SK-N-SH (cell line): Measurements from ENCODE around the gene MCRIP2. TPM values are rescaled to one million over a fixed set of nuclear protein-coding genes. Genes with fewer than 3 reads are reported as not detected.

Experiments used
- CTCF ChIA-PET: fragments of 300-600, 350-600 bp; formaldehyde crosslinking; extraction: SDS; loops from one replicate; lab custom pipeline; 2021; lab: Yijun Ruan, JAX
- POLR2A ChIA-PET: fragments of 350-600 bp; sonication (Branson Sonifier 250); formaldehyde crosslinking; extraction: SDS; loops from one replicate; lab custom pipeline; 2020; ENCODE audit warnings: antibody characterized with exemption, inconsistent platforms; lab: Yijun Ruan, JAX
- DNase-seq: peaks from one replicate; pipeline ENCODE4 v3.0.0; 2012
- H2AFZ ChIP-seq: fragments of 200-600 bp; sonication (generic); 2 replicates; pipeline ENCODE4 v1.8.1; 2016; ENCODE audit warnings: antibody characterized with exemption, mild to moderate bottlenecking, low read depth
- H3F3A ChIP-seq: fragments of 200-600 bp; sonication (generic); replicated peaks from 2 replicates; pipeline ENCODE3; 2016; ENCODE audit warnings: antibody characterized with exemption, mild to moderate bottlenecking; ENCODE audit not compliant: insufficient read depth
- H3K27ac ChIP-seq, 2 experiments: fragments of 200-500 bp in 1 of 2; fragments of 200-600 bp in 1 of 2; sonication (Bioruptor generic) in 1 of 2; sonication (generic), shearing (Covaris generic) in 1 of 2; 2 replicates each; pipeline versions ENCODE4 v1.5.1 to v1.6.1; 2014 to 2016; ENCODE audit warnings: low read depth in 2 of 2, inconsistent platforms in 1 of 2, low read length in 1 of 2, mild to moderate bottlenecking in 1 of 2, mixed read lengths in 1 of 2
- H3K27me3 ChIP-seq: fragments of 200-600 bp; sonication (generic), shearing (Covaris generic); 2 replicates; pipeline ENCODE4 v1.6.1; 2016; ENCODE audit warnings: mixed run types; ENCODE audit not compliant: insufficient read depth
- H3K36me3 ChIP-seq, 2 experiments: fragments of 200-500 bp in 1 of 2; fragments of 200-600 bp in 1 of 2; sonication (Bioruptor generic) in 1 of 2; sonication (generic) in 1 of 2; replicated peaks in 1 of 2; 2 replicates each; pipeline versions ENCODE3 to v1.5.1; 2014 to 2016; ENCODE audit warnings: low read length in 1 of 2, mild to moderate bottlenecking in 1 of 2; ENCODE audit not compliant: insufficient read depth in 2 of 2, control insufficient read depth in 1 of 2
- H3K4me1 ChIP-seq, 2 experiments: fragments of 200-500 bp in 1 of 2; fragments of 200-600 bp in 1 of 2; sonication (Bioruptor generic) in 1 of 2; sonication (generic), shearing (Covaris generic) in 1 of 2; 2 replicates each; pipeline versions ENCODE4 v1.5.1 to v1.6.1; 2014 to 2016; ENCODE audit warnings: low read depth in 1 of 2, low read length in 1 of 2, mixed run types in 1 of 2; ENCODE audit not compliant: insufficient read depth in 2 of 2, control insufficient read depth in 1 of 2
- H3K4me2 ChIP-seq: fragments of 200-600 bp; sonication (generic), shearing (Covaris generic); 2 replicates; pipeline ENCODE4 v1.6.1; 2017; ENCODE audit warnings: mixed run types
- H3K4me3 ChIP-seq, 2 experiments: fragments of 200-500 bp in 1 of 2; fragments of 200-600 bp in 1 of 2; sonication (Bioruptor generic) in 1 of 2; sonication (generic), shearing (Covaris generic) in 1 of 2; 2 replicates each; pipeline versions ENCODE4 v1.5.1 to v1.8.1; 2014 to 2016; ENCODE audit warnings: low read depth in 2 of 2, inconsistent platforms in 1 of 2, low read length in 1 of 2, mild to moderate bottlenecking in 1 of 2, mixed read lengths in 1 of 2, moderate library complexity in 1 of 2
- H3K79me2 ChIP-seq: fragments of 200-600 bp; sonication (generic); 2 replicates; pipeline ENCODE4 v1.8.1; 2017; ENCODE audit warnings: mild to moderate bottlenecking; ENCODE audit not compliant: insufficient read depth
- H3K9ac ChIP-seq: fragments of 200-600 bp; sonication (generic); 2 replicates; pipeline ENCODE4 v1.6.1; 2017; ENCODE audit warnings: mixed run types
- H3K9me2 ChIP-seq: fragments of 200-600 bp; sonication (generic); 2 replicates; pipeline ENCODE4 v1.6.1; 2017; ENCODE audit warnings: mixed run types
- H3K9me3 ChIP-seq: fragments of 200-600 bp; sonication (generic); 2 replicates; pipeline ENCODE4 v1.6.1; 2017; ENCODE audit warnings: mixed run types, mild to moderate bottlenecking, moderate library complexity
- H4K20me1 ChIP-seq: fragments of 200-600 bp; sonication (generic); 2 replicates; pipeline ENCODE4 v1.6.1; 2017; ENCODE audit warnings: mild to moderate bottlenecking, mixed run types; ENCODE audit not compliant: insufficient read depth
- EP300 ChIP-seq, 2 experiments: IDR thresholded peaks; 2 replicates each; pipeline versions ENCODE4 v1.4.0 to v1.6.1; 2012; ENCODE audit warnings: borderline replicate concordance in 1 of 2, low read depth in 1 of 2, low read length in 1 of 2
- EZH2phosphoT487 ChIP-seq: fragments of 200-600 bp; sonication (generic); IDR thresholded peaks from 2 replicates; pipeline ENCODE4 v1.6.1; 2017; ENCODE audit warnings: low read depth, mixed run types, mild to moderate bottlenecking, antibody characterized with exemption, moderate library complexity, borderline replicate concordance
- FOXJ3 ChIP-seq: sonication (generic); formaldehyde crosslinking; IDR thresholded peaks from 2 replicates; pipeline ENCODE4 v1.5.1; 2020; ENCODE audit warnings: mild to moderate bottlenecking, missing genetic modification reagents
- FOXM1 ChIP-seq: IDR thresholded peaks from 2 replicates; pipeline ENCODE4 v1.4.0; 2012; ENCODE audit warnings: low read depth, mild to moderate bottlenecking
- GATA2 ChIP-seq: sonication (generic); formaldehyde crosslinking; IDR thresholded peaks from 2 replicates; pipeline ENCODE4 v1.5.0; 2020; ENCODE audit warnings: mild to moderate bottlenecking, missing genetic modification reagents
- MEF2A ChIP-seq: IDR thresholded peaks from 2 replicates; pipeline ENCODE4 v1.4.0; 2012; ENCODE audit warnings: low read depth, borderline replicate concordance
- POLR2AphosphoS5 ChIP-seq: IDR thresholded peaks from 2 replicates; pipeline ENCODE4 v1.6.1; 2012; ENCODE audit warnings: low read depth, low read length
- SIN3A ChIP-seq: IDR thresholded peaks from 2 replicates; pipeline ENCODE4 v1.6.1; 2012; ENCODE audit warnings: low read depth, mild to moderate bottlenecking, low read length, moderate library complexity, borderline replicate concordance
- TCF12 ChIP-seq: IDR thresholded peaks from 2 replicates; pipeline ENCODE4 v1.4.0; 2012
- TEAD4 ChIP-seq: IDR thresholded peaks from 2 replicates; pipeline ENCODE4 v1.4.0; 2012; ENCODE audit warnings: mild to moderate bottlenecking, borderline replicate concordance; ENCODE audit not compliant: insufficient read depth
- WGBS: methylation state at CpG from one replicate; pipeline ENCODE4 v1.1.6; 2017; ENCODE audit warnings: low lambda C conversion rate; 5-methylcytosine and 5-hydroxymethylcytosine counted together
- polyA plus RNA-seq, 3 experiments: library from polyadenylated mRNA; depleted of rRNA; stranded (reverse); fragments of >200 nt; gene quantifications; 2 replicates each; pipeline ENCODE4 v1.2.3, GENCODE V29; 2012
- TF ChIP-seq, protein P1 (sequence below): IDR thresholded peaks from 2 replicates; pipeline ENCODE4 v1.4.0; 2012; ENCODE audit warnings: low read depth, borderline replicate concordance
- TF ChIP-seq, protein P2 (sequence below): IDR thresholded peaks from 2 replicates; pipeline ENCODE4 v1.4.0; 2012; ENCODE audit warnings: low read depth, borderline replicate concordance
- TF ChIP-seq, protein P3 (sequence below): IDR thresholded peaks from 2 replicates; pipeline ENCODE4 v1.4.0; 2012; ENCODE audit warnings: low read depth
- TF ChIP-seq, protein P4 (sequence below): IDR thresholded peaks from 2 replicates; pipeline ENCODE4 v1.6.1; 2012; ENCODE audit warnings: mild to moderate bottlenecking, low read depth, low read length, moderate library complexity

Gene MCRIP2
- polyA plus RNA-seq, 1 of the 3 experiments (the other 2 are of a cell fraction), result 36.9 TPM

DNA sequence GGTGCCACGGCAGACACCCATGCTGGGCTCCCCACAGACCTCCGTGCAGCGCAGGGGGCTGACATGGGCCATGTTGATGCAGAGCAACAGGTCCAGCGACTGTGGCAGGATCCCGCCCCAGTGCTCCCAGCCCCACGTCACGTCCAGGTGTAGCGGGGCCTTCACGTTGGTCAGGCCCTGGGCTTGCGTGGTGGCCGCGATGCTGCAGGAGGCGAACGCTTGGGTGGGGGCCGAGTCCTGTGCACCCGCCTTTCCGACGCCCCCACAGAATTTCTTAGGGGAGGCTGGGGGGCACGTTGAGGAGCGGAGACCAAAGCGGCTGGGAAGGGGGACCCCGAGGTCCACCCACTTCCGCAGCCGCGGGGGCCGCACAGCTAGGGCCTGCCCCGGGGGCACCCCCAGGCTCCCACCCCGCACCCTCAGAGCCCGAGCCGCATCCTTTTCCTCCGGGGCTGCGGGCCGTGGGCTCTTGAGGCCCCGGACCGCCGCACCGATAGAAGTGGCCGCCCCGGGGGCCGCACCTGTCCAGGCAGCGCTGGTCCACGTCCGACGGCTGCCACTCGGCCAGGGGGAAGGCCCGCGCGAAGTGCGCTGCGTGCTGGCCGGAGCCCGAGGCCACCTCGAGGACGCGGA lies 5.9 kb upstream of the MCRIP2 start:
- peaks cover 0 to 16% of the 10 kb centered on the region in 2 experiments for H3K36me3 ChIP-seq
- H3K27me3 ChIP-seq, result no peaks in the 10 kb centered on the region
- H3K4me1 ChIP-seq, result peaks cover 0 to 34% of the 10 kb centered on the region in 2 experiments; a peak in 1 of 4 replicates
- peak overlapping the region; percentile 90 for H3K4me2 ChIP-seq
- peak overlapping the region; percentile 90 for H3K9ac ChIP-seq
- DNase-seq, result no peak
- WGBS, result 0% methylated on average over 3 of the region's 55 CpGs
- 0 out of 4 replicates have a peak, but pooled peaks of 1 of the 2 experiments have one; percentile 6 for TF ChIP-seq EP300 (IDR thresholded peaks at IDR 0.05; ENCODE audit: borderline replicate concordance in 1 of 2, low read depth in 1 of 2, low read length in 1 of 2)
- TF ChIP-seq, protein P1, sequence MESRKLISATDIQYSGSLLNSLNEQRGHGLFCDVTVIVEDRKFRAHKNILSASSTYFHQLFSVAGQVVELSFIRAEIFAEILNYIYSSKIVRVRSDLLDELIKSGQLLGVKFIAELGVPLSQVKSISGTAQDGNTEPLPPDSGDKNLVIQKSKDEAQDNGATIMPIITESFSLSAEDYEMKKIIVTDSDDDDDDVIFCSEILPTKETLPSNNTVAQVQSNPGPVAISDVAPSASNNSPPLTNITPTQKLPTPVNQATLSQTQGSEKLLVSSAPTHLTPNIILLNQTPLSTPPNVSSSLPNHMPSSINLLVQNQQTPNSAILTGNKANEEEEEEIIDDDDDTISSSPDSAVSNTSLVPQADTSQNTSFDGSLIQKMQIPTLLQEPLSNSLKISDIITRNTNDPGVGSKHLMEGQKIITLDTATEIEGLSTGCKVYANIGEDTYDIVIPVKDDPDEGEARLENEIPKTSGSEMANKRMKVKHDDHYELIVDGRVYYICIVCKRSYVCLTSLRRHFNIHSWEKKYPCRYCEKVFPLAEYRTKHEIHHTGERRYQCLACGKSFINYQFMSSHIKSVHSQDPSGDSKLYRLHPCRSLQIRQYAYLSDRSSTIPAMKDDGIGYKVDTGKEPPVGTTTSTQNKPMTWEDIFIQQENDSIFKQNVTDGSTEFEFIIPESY, result no peak
- TF ChIP-seq, protein P2, sequence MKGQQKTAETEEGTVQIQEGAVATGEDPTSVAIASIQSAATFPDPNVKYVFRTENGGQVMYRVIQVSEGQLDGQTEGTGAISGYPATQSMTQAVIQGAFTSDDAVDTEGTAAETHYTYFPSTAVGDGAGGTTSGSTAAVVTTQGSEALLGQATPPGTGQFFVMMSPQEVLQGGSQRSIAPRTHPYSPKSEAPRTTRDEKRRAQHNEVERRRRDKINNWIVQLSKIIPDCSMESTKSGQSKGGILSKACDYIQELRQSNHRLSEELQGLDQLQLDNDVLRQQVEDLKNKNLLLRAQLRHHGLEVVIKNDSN, result no peak
- TF ChIP-seq, all 33 proteins: peak for 1
- Histone ChIP-seq H3K9me3 (no peaks in the 10 kb centered on the region), H3K9me2 (no peaks in the 10 kb centered on the region), H3K27ac (peak overlapping the region; percentile 94 to 98; a peak in 3 of 4 replicates), H4K20me1 (no peaks in the 10 kb centered on the region; the same call in 1 of the 2 replicates), H3F3A (peaks cover 13% of the 10 kb centered on the region), H3K79me2 (peaks cover 12% of the 10 kb centered on the region; the same call in 1 of the 2 replicates), H3K4me3 (peak overlapping the region; percentile 78 to 87), H2AFZ (no peak overlapping the region)
- ChIA-PET CTCF (interaction anchor here (0.9 to 2.2 kb wide), 8 partner anchors 8 to 1570 kb away, joined by 3 to 11 read pairs (median 4); partner anchors contain the start of genes JMJD8, MLST8, WDR24 and WDR90), POLR2A (interaction anchor here (0.7 to 1.6 kb wide), 6 partner anchors 11 to 109 kb away, joined by 3 to 5 read pairs (median 4); partner anchors contain the start of genes ANTKMT, CAPN15 and WDR90)

DNA sequence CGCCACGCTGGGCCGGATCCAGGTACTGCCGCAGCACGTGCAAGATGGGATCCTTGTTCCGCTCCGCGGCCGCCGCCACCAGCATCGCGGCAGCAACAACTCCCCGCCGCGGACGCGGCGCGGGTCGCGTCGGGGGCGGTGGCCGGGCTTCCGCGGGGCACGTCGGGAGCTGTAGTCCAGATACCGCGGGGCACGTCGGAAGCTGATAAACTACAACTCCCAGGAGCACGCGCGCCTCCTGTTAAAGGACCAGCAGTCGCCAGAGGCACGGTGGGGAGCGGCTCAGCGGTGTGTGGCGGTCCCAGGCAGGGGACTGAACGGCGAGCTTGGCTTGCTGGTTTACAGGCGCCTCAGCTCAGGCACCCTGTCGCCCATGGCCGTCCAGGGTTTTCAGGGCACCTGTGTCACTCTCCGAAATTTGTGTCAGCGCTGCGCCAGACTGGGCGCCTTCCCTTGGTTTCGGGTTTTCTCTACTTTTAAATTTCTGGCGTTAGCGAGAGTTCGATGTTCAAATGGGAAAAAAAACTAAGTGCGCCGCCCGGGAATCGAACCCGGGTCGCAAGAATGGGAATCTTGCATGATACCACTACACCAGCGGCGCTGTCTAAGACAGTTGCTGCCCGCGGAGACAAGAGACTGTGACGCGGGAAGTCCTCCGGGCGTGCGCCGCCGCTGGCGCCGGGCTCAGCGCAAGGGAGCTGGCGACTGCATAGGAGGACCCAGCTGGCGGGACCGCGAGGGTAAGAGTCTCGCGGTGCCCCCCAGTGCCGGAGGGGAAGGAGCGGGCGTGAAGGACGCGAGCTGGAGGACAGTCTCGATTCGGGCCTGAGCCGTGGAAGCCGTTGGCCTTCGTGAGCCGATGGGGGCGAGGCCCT lies 5.2 kb upstream of the MCRIP2 start, which contains the start of gene METTL26:
TSS of gene METTL26 (minus strand) at position 100 of the 875 bp plus-strand sequence. CDS start at position 85, 15 bp downstream.
- Histone ChIP-seq H3K9me2 (no peaks in the 10 kb centered on the region), H3K9ac (peak within 1 kb of the TSS; percentile 90), H3K4me3 (peak within 1 kb of the TSS; percentile 78 to 87), H3K4me2 (peak within 1 kb of the TSS; percentile 90), H3K27ac (peak within 1 kb of the TSS; percentile 94 to 98), H3F3A (peaks cover 13% of the 10 kb centered on the region), H3K27me3 (no peaks in the 10 kb centered on the region), H3K9me3 (no peaks in the 10 kb centered on the region), H2AFZ (peak within 1 kb of the TSS; percentile 68; the same call in 1 of the 2 replicates), H3K79me2 (peaks cover 12% of the 10 kb centered on the region; the same call in 1 of the 2 replicates), H3K4me1 (peaks cover 0 to 33% of the 10 kb centered on the region in 2 experiments; a peak in 1 of 4 replicates), H4K20me1 (no peaks in the 10 kb centered on the region; the same call in 1 of the 2 replicates), H3K36me3 (peaks cover 0 to 16% of the 10 kb centered on the region in 2 experiments)
- WGBS, result 1% methylated on average over 45 of the region's 91 CpGs
- ChIA-PET POLR2A (interaction anchor here (0.7 to 1.6 kb wide), 8 partner anchors 12 to 109 kb away, joined by 3 to 5 read pairs (median 4); partner anchors contain the start of genes ANTKMT, CAPN15, RAB40C and WDR90), CTCF (interaction anchor here (0.9 to 2.2 kb wide), 8 partner anchors 9 to 1569 kb away, joined by 3 to 11 read pairs (median 3); partner anchors contain the start of genes JMJD8, MLST8, WDR24 and WDR90)
- peak; percentile 94 for DNase-seq
- TF ChIP-seq, protein P3, sequence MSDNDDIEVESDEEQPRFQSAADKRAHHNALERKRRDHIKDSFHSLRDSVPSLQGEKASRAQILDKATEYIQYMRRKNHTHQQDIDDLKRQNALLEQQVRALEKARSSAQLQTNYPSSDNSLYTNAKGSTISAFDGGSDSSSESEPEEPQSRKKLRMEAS, result peak; percentile 83
- TF ChIP-seq FOXM1, result no peak
- TF ChIP-seq, protein P2, result no peak
- no peak for TF ChIP-seq EZH2phosphoT487
- peak; percentile 60; the same call in 1 of the 2 replicates for TF ChIP-seq SIN3A
- TF ChIP-seq FOXJ3 (CRISPR knock-in tag), result no peak
- peak; percentile 80 for TF ChIP-seq POLR2AphosphoS5
- TF ChIP-seq, protein P4, sequence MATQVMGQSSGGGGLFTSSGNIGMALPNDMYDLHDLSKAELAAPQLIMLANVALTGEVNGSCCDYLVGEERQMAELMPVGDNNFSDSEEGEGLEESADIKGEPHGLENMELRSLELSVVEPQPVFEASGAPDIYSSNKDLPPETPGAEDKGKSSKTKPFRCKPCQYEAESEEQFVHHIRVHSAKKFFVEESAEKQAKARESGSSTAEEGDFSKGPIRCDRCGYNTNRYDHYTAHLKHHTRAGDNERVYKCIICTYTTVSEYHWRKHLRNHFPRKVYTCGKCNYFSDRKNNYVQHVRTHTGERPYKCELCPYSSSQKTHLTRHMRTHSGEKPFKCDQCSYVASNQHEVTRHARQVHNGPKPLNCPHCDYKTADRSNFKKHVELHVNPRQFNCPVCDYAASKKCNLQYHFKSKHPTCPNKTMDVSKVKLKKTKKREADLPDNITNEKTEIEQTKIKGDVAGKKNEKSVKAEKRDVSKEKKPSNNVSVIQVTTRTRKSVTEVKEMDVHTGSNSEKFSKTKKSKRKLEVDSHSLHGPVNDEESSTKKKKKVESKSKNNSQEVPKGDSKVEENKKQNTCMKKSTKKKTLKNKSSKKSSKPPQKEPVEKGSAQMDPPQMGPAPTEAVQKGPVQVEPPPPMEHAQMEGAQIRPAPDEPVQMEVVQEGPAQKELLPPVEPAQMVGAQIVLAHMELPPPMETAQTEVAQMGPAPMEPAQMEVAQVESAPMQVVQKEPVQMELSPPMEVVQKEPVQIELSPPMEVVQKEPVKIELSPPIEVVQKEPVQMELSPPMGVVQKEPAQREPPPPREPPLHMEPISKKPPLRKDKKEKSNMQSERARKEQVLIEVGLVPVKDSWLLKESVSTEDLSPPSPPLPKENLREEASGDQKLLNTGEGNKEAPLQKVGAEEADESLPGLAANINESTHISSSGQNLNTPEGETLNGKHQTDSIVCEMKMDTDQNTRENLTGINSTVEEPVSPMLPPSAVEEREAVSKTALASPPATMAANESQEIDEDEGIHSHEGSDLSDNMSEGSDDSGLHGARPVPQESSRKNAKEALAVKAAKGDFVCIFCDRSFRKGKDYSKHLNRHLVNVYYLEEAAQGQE, result no peak; the same call in 1 of the 2 replicates
- peak; percentile 94 for TF ChIP-seq TEAD4
- no peak for TF ChIP-seq MEF2A
- peak; percentile 18; the same call in 1 of the 2 replicates for TF ChIP-seq TCF12
- TF ChIP-seq GATA2 (CRISPR knock-in tag), result no peak
